Cardiac septum (tissue), 1 donor: ENCODE measurements around the gene GYS1. TPM values are rescaled to one million over a fixed set of nuclear protein-coding genes. Genes with fewer than 3 reads are reported as not detected.
A peak's percentile ranks its signal among the peaks of the same experiment; 100 is the strongest.
"Not testable (repeated sequence)": the region's sequence is repeated elsewhere in the genome, so short reads cannot be mapped to it uniquely, and the experiment has no call there.

Source experiments
- DNase-seq: peaks from one replicate; pipeline ENCODE4 v3.0.0-alpha.2; 2020; ENCODE audit warnings: low spot score
- intact Hi-C: fragments of 100-400 bp; cut with DNase I; formaldehyde crosslinking; loops from one replicate; pipeline ENCODE4 v1.14.0; 2022
- total RNA-seq: library from RNA; stranded (reverse); fragmentation: NEBNext Ultra II Directional; extraction: Animal tissue kit (Norgen Biotek cat#: 25700); gene quantifications from one replicate; pipeline ENCODE4 v1.2.1, GENCODE V29; 2021
- donor health status: DM: no; HTN: no; CAD: no.

GYS1 gene
- total RNA-seq, 1 donor from 2014 or later: 175 TPM

GRCh38 chr19:49019242-49019932, 26.3 kb upstream of the GYS1 start:
- intact Hi-C loops: no loop called here

GRCh38 chr19:49018388-49019241, 25.5 kb upstream of the GYS1 start:
- DNase-seq, intact Hi-C loops: not testable (repeated sequence)

More at GRCh38 chr19:49019242-49019932, 26.3 kb upstream of the GYS1 start:
- peak; percentile 78 for DNase-seq

GRCh38 chr19:49017666-49018351, 24.7 kb upstream of the GYS1 start:
- no peak for DNase-seq
- intact Hi-C loops: no loop called here

- no peak for DNase-seq
- intact Hi-C loops: no loop called here
Measured at GRCh38 chr19:49017041-49017665, 24.0 kb upstream of the GYS1 start, which contains the start of gene LHB. Gene LHB (minus strand): TSS chr19:49017091. CDS start chr19:49017081, 10 bp downstream.

GRCh38 chr19:49016067-49016839, 23.1 kb upstream of the GYS1 start:
- intact Hi-C loops: no loop called here
- DNase-seq: no peak

GRCh38 chr19:49014870-49015255, 21.8 kb upstream of the GYS1 start:
- no peak for DNase-seq

GRCh38 chr19:49014123-49014869, 21.2 kb upstream of the GYS1 start:
- intact Hi-C loops: no loop called here
- DNase-seq: no peak

More at GRCh38 chr19:49014870-49015255, 21.8 kb upstream of the GYS1 start:
- intact Hi-C loops: no loop called here

- no peak for DNase-seq
- intact Hi-C loops: no loop called here
Measured at GRCh38 chr19:49011194-49011593, 18.1 kb upstream of the GYS1 start.

GRCh38 chr19:49010453-49010852, 17.3 kb upstream of the GYS1 start:
- intact Hi-C loops: no loop called here
- DNase-seq: no peak

- no peak for DNase-seq
- intact Hi-C loops: no loop called here
Measured at GRCh38 chr19:49009828-49010227, 16.7 kb upstream of the GYS1 start.

GRCh38 chr19:49006905-49007304, 13.8 kb upstream of the GYS1 start:
- DNase-seq: no peak
- intact Hi-C loops: no loop called here

GRCh38 chr19:49004964-49005614, 12.0 kb upstream of the GYS1 start:
- intact Hi-C loops: no loop called here
- DNase-seq: no peak

- intact Hi-C loops: no loop called here
- DNase-seq: no peak
Measured at GRCh38 chr19:49004133-49004532, 11.0 kb upstream of the GYS1 start.

- intact Hi-C loops: loop anchor here (10.0 kb wide), 1 partner anchor 205 kb away; no protein-coding TSS in a partner anchor
- DNase-seq: no peak
Measured at GRCh38 chr19:48999481-49000325, 6.6 kb upstream of the GYS1 start.

GRCh38 chr19:48997972-48998371, 4.9 kb upstream of the GYS1 start:
- intact Hi-C loops: loop anchor here (10.0 kb wide), 1 partner anchor 207 kb away; no protein-coding TSS in a partner anchor
- no peak for DNase-seq

GRCh38 chr19:48994035-48994386, 902 bp upstream of the GYS1 start:
- intact Hi-C loops: loop anchor here (5.0 to 10.0 kb wide), 2 partner anchors 153 to 211 kb away; no protein-coding TSS in a partner anchor
- no peak for DNase-seq
